ENCODE results near the gene GTSE1. TPM values are rescaled to one million over a fixed set of nuclear protein-coding genes. Genes with fewer than 3 reads are reported as not detected.
A peak's percentile ranks its signal among the peaks of the same experiment; 100 is the strongest.

GTSE1 gene
- polyA plus RNA-seq, 1 of the 3 experiments (the other 2 are of a cell fraction), result 12.2 TPM

DNA sequence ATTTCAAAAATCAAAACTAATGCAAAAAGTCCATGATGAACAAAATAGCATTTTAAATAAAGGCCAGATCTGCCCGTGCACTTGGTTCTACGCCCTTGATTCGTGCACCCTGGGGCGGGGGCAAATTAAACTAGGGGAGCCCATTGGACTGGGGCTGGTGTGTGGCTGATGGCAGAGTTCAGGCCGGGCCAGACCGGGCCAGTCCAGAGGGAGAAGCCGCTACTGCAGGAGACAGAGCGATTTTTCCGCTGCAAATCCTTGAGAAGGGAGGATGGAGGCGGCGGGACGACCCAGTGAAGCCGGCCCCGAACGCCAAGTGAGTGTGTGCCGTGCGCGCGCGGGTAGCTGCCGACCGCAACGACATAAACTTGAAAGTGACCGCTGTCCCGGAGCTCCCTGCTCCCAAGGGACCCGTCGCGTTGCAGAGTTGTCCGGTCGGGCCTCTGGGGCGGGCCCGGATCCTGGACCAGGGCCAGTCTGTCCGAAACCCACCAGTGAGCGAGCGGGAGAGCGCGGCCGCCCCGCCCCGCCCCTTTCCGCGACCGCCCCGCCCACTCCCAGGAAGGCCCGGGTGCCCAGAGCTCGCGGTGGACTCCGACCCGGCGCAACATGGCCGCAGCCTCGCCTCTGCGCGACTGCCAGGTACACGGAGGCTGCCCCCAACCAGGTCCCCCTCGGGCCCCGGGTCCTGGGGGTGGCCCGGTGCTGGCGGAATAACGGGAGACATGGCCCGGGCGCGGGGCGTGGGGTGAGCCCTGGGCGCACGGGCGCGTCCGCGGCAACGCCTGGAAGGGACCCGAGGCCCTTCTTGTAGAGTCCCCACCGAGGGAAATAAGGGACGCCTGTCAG is 29.0 kb upstream of the GTSE1 start, which contains the start of gene TTC38:
TSS of gene TTC38 (plus strand) at position 578 of the 849 bp plus-strand sequence. CDS start at position 610, 32 bp downstream.
- Histone ChIP-seq H3F3A (replicated peaks; ENCODE audit: insufficient read depth) (peaks cover 7% of the 10 kb centered on the region), H3K27me3 (ENCODE audit: insufficient read depth) (no peaks in the 10 kb centered on the region), H3K79me2 (ENCODE audit: insufficient read depth) (peaks cover 26% of the 10 kb centered on the region), H3K4me3 (ENCODE audit: low read depth in 2 of 2, low read length in 1 of 2) (peak within 1 kb of the TSS; percentile 76 to 90), H3K9ac (peak within 1 kb of the TSS; percentile 78), H3K27ac (ENCODE audit: low read depth in 2 of 2, low read length in 1 of 2) (peak within 1 kb of the TSS; percentile 31 to 81; a peak in 3 of 4 replicates), H3K4me2 (peak within 1 kb of the TSS; percentile 92), H4K20me1 (ENCODE audit: insufficient read depth) (no peaks in the 10 kb centered on the region), H3K4me1 (ENCODE audit: control insufficient read depth in 1 of 2, insufficient read depth in 2 of 2, low read depth in 1 of 2, low read length in 1 of 2) (peaks cover 0 to 12% of the 10 kb centered on the region in 2 experiments; a peak in 2 of 4 replicates), H3K9me3 (no peaks in the 10 kb centered on the region), H2AFZ (ENCODE audit: low read depth) (peak within 1 kb of the TSS; percentile 81), H3K9me2 (no peaks in the 10 kb centered on the region), H3K36me3 (replicated peaks in 1 of 2; ENCODE audit: control insufficient read depth in 1 of 2, insufficient read depth in 2 of 2, low read length in 1 of 2) (peaks cover under 1 to 5% of the 10 kb centered on the region in 2 experiments)
- WGBS (ENCODE audit: low lambda C conversion rate), result 7% methylated on average over 19 of the region's 74 CpGs
- POLR2A ChIA-PET, result interaction anchor here (1.0 to 1.6 kb wide), 6 partner anchors 17 to 120 kb away, joined by 3 to 12 read pairs (median 6); partner anchors contain the start of genes CDPF1 and GTSE1
- peak; percentile 99 for DNase-seq
- TF ChIP-seq RAD21 (IDR thresholded peaks at IDR 0.05; ENCODE audit: low read length), result no peak
- TF ChIP-seq, protein P1, sequence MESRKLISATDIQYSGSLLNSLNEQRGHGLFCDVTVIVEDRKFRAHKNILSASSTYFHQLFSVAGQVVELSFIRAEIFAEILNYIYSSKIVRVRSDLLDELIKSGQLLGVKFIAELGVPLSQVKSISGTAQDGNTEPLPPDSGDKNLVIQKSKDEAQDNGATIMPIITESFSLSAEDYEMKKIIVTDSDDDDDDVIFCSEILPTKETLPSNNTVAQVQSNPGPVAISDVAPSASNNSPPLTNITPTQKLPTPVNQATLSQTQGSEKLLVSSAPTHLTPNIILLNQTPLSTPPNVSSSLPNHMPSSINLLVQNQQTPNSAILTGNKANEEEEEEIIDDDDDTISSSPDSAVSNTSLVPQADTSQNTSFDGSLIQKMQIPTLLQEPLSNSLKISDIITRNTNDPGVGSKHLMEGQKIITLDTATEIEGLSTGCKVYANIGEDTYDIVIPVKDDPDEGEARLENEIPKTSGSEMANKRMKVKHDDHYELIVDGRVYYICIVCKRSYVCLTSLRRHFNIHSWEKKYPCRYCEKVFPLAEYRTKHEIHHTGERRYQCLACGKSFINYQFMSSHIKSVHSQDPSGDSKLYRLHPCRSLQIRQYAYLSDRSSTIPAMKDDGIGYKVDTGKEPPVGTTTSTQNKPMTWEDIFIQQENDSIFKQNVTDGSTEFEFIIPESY (IDR thresholded peaks at IDR 0.05; ENCODE audit: borderline replicate concordance, low read depth), result 0 out of 2 replicates have a peak, but pooled peaks have one; percentile 9
- TF ChIP-seq NRF1 (IDR thresholded peaks at IDR 0.05; ENCODE audit: low read depth, low read length), result no peak
- no peak for TF ChIP-seq GATA2 (CRISPR knock-in tag; IDR thresholded peaks at IDR 0.05)
- TF ChIP-seq, protein P2, sequence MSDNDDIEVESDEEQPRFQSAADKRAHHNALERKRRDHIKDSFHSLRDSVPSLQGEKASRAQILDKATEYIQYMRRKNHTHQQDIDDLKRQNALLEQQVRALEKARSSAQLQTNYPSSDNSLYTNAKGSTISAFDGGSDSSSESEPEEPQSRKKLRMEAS (IDR thresholded peaks at IDR 0.05; ENCODE audit: low read depth), result peak; percentile 71
- TF ChIP-seq EZH2phosphoT487 (IDR thresholded peaks at IDR 0.05; ENCODE audit: borderline replicate concordance, low read depth), result no peak
- TF ChIP-seq NFIC (IDR thresholded peaks at IDR 0.05; ENCODE audit: borderline replicate concordance), result peak; percentile 58
- no peak for TF ChIP-seq FOSL2 (IDR thresholded peaks at IDR 0.05; ENCODE audit: borderline replicate concordance, low read depth)
- TF ChIP-seq, protein P3, sequence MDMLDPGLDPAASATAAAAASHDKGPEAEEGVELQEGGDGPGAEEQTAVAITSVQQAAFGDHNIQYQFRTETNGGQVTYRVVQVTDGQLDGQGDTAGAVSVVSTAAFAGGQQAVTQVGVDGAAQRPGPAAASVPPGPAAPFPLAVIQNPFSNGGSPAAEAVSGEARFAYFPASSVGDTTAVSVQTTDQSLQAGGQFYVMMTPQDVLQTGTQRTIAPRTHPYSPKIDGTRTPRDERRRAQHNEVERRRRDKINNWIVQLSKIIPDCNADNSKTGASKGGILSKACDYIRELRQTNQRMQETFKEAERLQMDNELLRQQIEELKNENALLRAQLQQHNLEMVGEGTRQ (IDR thresholded peaks at IDR 0.05; ENCODE audit: borderline replicate concordance, low read depth, low read length), result no peak
- TF ChIP-seq EP300 (IDR thresholded peaks at IDR 0.05; ENCODE audit: borderline replicate concordance in 1 of 2, low read depth in 1 of 2, low read length in 1 of 2), result no peak
- TF ChIP-seq, protein P4, sequence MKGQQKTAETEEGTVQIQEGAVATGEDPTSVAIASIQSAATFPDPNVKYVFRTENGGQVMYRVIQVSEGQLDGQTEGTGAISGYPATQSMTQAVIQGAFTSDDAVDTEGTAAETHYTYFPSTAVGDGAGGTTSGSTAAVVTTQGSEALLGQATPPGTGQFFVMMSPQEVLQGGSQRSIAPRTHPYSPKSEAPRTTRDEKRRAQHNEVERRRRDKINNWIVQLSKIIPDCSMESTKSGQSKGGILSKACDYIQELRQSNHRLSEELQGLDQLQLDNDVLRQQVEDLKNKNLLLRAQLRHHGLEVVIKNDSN (IDR thresholded peaks at IDR 0.05; ENCODE audit: borderline replicate concordance, low read depth), result no peak
- TF ChIP-seq, protein P5, sequence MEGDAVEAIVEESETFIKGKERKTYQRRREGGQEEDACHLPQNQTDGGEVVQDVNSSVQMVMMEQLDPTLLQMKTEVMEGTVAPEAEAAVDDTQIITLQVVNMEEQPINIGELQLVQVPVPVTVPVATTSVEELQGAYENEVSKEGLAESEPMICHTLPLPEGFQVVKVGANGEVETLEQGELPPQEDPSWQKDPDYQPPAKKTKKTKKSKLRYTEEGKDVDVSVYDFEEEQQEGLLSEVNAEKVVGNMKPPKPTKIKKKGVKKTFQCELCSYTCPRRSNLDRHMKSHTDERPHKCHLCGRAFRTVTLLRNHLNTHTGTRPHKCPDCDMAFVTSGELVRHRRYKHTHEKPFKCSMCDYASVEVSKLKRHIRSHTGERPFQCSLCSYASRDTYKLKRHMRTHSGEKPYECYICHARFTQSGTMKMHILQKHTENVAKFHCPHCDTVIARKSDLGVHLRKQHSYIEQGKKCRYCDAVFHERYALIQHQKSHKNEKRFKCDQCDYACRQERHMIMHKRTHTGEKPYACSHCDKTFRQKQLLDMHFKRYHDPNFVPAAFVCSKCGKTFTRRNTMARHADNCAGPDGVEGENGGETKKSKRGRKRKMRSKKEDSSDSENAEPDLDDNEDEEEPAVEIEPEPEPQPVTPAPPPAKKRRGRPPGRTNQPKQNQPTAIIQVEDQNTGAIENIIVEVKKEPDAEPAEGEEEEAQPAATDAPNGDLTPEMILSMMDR (IDR thresholded peaks at IDR 0.05), result no peak
- no peak for TF ChIP-seq TEAD4 (IDR thresholded peaks at IDR 0.05; ENCODE audit: borderline replicate concordance, insufficient read depth)
- TF ChIP-seq RCOR1 (IDR thresholded peaks at IDR 0.05; ENCODE audit: low read length), result no peak
- no peak for TF ChIP-seq SMC3 (IDR thresholded peaks at IDR 0.05; ENCODE audit: low read depth, low read length)
- peak; percentile 84 for TF ChIP-seq YY1 (IDR thresholded peaks at IDR 0.05; ENCODE audit: low read depth)
- 0 out of 2 replicates have a peak, but pooled peaks have one; percentile 21 for TF ChIP-seq RFX5 (IDR thresholded peaks at IDR 0.05; ENCODE audit: low read length)
- TF ChIP-seq POLR2AphosphoS5 (IDR thresholded peaks at IDR 0.05; ENCODE audit: low read depth, low read length), result peak; percentile 72
- TF ChIP-seq FOXM1 (IDR thresholded peaks at IDR 0.05; ENCODE audit: low read depth), result no peak
- peak; percentile 12 for TF ChIP-seq CHD2 (IDR thresholded peaks at IDR 0.05; ENCODE audit: low read length, partially characterized antibody)
- peak; percentile 70; the same call in 1 of the 2 replicates for TF ChIP-seq TAF1 (IDR thresholded peaks at IDR 0.05; ENCODE audit: borderline replicate concordance, low read depth, low read length)
- TF ChIP-seq, protein P6, sequence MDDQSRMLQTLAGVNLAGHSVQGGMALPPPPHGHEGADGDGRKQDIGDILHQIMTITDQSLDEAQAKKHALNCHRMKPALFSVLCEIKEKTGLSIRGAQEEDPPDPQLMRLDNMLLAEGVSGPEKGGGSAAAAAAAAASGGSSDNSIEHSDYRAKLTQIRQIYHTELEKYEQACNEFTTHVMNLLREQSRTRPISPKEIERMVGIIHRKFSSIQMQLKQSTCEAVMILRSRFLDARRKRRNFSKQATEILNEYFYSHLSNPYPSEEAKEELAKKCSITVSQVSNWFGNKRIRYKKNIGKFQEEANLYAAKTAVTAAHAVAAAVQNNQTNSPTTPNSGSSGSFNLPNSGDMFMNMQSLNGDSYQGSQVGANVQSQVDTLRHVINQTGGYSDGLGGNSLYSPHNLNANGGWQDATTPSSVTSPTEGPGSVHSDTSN (IDR thresholded peaks at IDR 0.05), result no peak
- 0 out of 2 replicates have a peak, but pooled peaks have one; percentile 44 for TF ChIP-seq MXI1 (IDR thresholded peaks at IDR 0.05; ENCODE audit: low read depth, low read length)
- CTCF ChIA-PET, result interaction anchor here (0.8 to 1.5 kb wide), 7 partner anchors 8 to 146 kb away, joined by 3 to 6 read pairs (median 3); no protein-coding TSS in a partner anchor
